Mucosa of descending colon (tissue), 3 donors: ENCODE measurements around the gene EHBP1L1. TPM values are rescaled to one million over a fixed set of nuclear protein-coding genes. Genes with fewer than 3 reads are reported as not detected.

Source experiments
- ATAC-seq: fragments of 200-7000 bp; cut with Tn5 transposase; one replicate; pipeline ENCODE4 v1.9.1; 2020; ENCODE audit warnings: mild to moderate bottlenecking, moderate library complexity
- DNase-seq, 3 donors: peaks; one replicate each; pipeline ENCODE4 v3.0.0-alpha.2; 2020
- H3K36me3 ChIP-seq: fragments of 200-600 bp; one replicate; pipeline ENCODE4 v1.8.0; 2021; ENCODE audit warnings: low read depth, mild to moderate bottlenecking
- H3K4me1 ChIP-seq: fragments of 200-600 bp; one replicate; pipeline ENCODE4 v1.8.0; 2021; ENCODE audit warnings: low read depth, mild to moderate bottlenecking
- H3K4me3 ChIP-seq: fragments of 200-600 bp; one replicate; pipeline ENCODE4 v1.8.0; 2021; ENCODE audit warnings: mild to moderate bottlenecking
- H3K9me3 ChIP-seq: fragments of 200-600 bp; one replicate; pipeline ENCODE4 v1.8.0; 2021; ENCODE audit warnings: mild to moderate bottlenecking
- CTCF ChIP-seq: fragments of 200-600 bp; IDR thresholded peaks from one replicate; pipeline ENCODE4 v1.8.0; 2022; ENCODE audit warnings: antibody characterized with exemption, mild to moderate bottlenecking
- intact Hi-C, 2 donors: fragments of 100-400 bp; cut with DNase I in 1 of 2; cut with micrococcal nuclease in 1 of 2; formaldehyde crosslinking; loops; one replicate each; pipeline versions ENCODE4 v1.11.0 to v1.11.1; 2022; cut with DNase I, micrococcal nuclease
- total RNA-seq, 3 donors: library from RNA; stranded (reverse); fragmentation: NEBNext Ultra II Directional in 2 of 3; extraction: Animal tissue kit (Norgen Biotek cat#: 25700) in 2 of 3; gene quantifications; one replicate each; pipeline versions ENCODE4 v1.2.1 to v1.2.4, GENCODE V29; 2021 to 2023
- donor health status: DM: no; HTN: no; CAD: no; lungs with moderate emphysema.
- donor health status: DM: no; HTN: no; CAD: no.
- donor health status: DM: no; HTN: yes; CAD: no.

EHBP1L1 gene
- total RNA-seq, 3 donors from 2014 or later, result 65.8 to 208 (median 65.9) TPM

- Histone ChIP-seq H3K36me3 (peaks cover 11% of the 10 kb centered on the region), H3K4me1 (peaks cover 12% of the 10 kb centered on the region), H3K4me3 (no peak overlapping the region), H3K9me3 (no peaks in the 10 kb centered on the region)
- no peak for TF ChIP-seq CTCF
- DNase-seq, result no peak
- intact Hi-C loops, result loop anchor here in 1 of 2 donors (10.0 kb wide), 1 partner anchor 65 kb away; no protein-coding TSS in a partner anchor
- no peak for ATAC-seq
These were observed 23.5 kb downstream of the EHBP1L1 start for GRCh38 chr11:65599216-65599954.

- intact Hi-C loops, result loop anchor here in 1 of 2 donors (10.0 kb wide), 1 partner anchor 65 kb away; no protein-coding TSS in a partner anchor
- no peak for ATAC-seq
- no peak for DNase-seq
- no peaks in the 10 kb centered on the region for H3K9me3 ChIP-seq
- H3K4me3 ChIP-seq, result no peak overlapping the region
- H3K4me1 ChIP-seq, result peaks cover 11% of the 10 kb centered on the region
- H3K36me3 ChIP-seq, result peaks cover 11% of the 10 kb centered on the region
- no peak for TF ChIP-seq CTCF
These were observed 24.0 kb downstream of the EHBP1L1 start for GRCh38 chr11:65599955-65600246.

- no peak for TF ChIP-seq CTCF
- Histone ChIP-seq H3K4me3 (no peak overlapping the region), H3K36me3 (no peaks in the 10 kb centered on the region), H3K9me3 (no peaks in the 10 kb centered on the region), H3K4me1 (peaks cover 5% of the 10 kb centered on the region)
- no peak for DNase-seq
- no peak for ATAC-seq
- intact Hi-C loops, result no loop called here
These were observed 28.4 kb downstream of the EHBP1L1 start for GRCh38 chr11:65604258-65604657.

- Histone ChIP-seq H3K4me3 (no peak overlapping the region), H3K4me1 (peaks cover 13% of the 10 kb centered on the region), H3K36me3 (no peaks in the 10 kb centered on the region), H3K9me3 (no peaks in the 10 kb centered on the region)
- intact Hi-C loops, result no loop called here
- TF ChIP-seq CTCF, result no peak
- peak; percentile 92 for ATAC-seq
- DNase-seq, result peak; percentile 89 to 92 (median 89)
These were observed 31.2 kb downstream of the EHBP1L1 start for GRCh38 chr11:65606876-65607613.

DNA sequence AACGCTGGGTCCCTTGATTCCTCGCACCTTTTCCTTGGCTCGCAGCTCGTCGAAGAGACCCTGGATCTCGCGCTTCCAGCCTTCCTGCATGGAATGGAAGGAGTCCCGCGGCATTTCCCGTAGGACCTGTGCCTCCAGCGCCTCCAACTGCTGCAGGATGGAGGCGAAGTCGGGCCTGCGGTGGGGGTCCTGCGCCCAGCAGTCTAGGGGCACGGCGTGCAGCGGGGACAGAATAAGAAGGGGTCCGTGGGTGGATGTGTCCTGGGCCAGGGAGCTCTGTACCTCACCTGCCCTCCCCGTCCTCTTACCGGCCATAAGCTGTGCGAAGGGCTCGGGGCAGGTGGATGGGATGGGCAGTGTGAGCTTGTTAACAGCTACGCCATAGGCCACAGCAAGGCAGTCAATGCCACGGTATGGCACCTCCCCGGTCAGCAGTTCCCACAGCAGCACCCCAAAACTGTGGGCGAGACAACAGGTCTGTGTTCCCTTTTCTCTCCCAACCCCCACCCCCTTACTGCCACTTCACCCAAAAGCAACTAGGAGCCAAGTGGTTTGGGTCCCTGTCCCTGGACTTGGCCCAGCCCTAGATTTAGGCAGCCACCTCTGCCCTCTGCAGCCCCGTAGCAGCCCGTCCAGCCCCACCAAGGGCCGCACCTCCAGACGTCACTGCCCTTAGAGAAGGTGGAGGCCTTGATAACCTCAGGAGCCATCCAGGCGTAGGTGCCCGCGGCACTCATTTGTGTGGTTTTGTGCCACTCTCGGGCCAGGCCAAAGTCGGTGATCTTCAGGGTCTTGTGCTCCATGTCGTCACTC is 32.0 kb downstream of the EHBP1L1 start:
- Histone ChIP-seq H3K4me3 (no peak overlapping the region), H3K4me1 (peaks cover 20% of the 10 kb centered on the region), H3K36me3 (no peaks in the 10 kb centered on the region), H3K9me3 (no peaks in the 10 kb centered on the region)
- intact Hi-C loops, result no loop called here
- DNase-seq, result no peak
- no peak for ATAC-seq
- TF ChIP-seq CTCF, result no peak
